K562 (cell line): ENCODE data around the gene RNF212B. TPM values are rescaled to one million over a fixed set of nuclear protein-coding genes. Genes with fewer than 3 reads are reported as not detected.
"Not testable (repeated sequence)": the region's sequence is repeated elsewhere in the genome, so short reads cannot be mapped to it uniquely, and the experiment has no call there.

Source experiments
- ATAC-seq: fragments of 200-7000 bp; cut with Tn5 transposase; 3 replicates; pipeline ENCODE4 v1.9.1; 2020; ENCODE audit warnings: moderate library complexity
- BruUV-seq: library from RNA; stranded (reverse); fragments of 400-500 nt; replicated peaks from 2 replicates; lab custom pipeline; 2021; lab: Mats Ljungman, UMichigan
- CTCF ChIA-PET: fragments of 300-600 bp; formaldehyde crosslinking; extraction: SDS; loops from one replicate; lab custom pipeline; 2021; ENCODE audit warnings: low intra/inter-chr PET ratio; lab: Yijun Ruan, JAX
- POLR2A ChIA-PET: fragments of 300-600, 350-650 bp; sonication (Branson Sonifier 250); formaldehyde crosslinking; extraction: SDS; loops from one replicate; lab custom pipeline; 2021; ENCODE audit warnings: antibody characterized with exemption, inconsistent platforms; lab: Yijun Ruan, JAX
- DNase-seq, 4 experiments: peaks; one replicate each; pipeline versions ENCODE4 v3.0.0 to v3.0.0-alpha.2; 2011 to 2018; ENCODE audit warnings: low spot score in 3 of 4, mixed read lengths in 3 of 4; ENCODE audit errors: extremely low read depth in 1 of 4
- FAIRE-seq: peaks from 2 replicates; lab custom pipeline; 2011; peaks lifted over from hg19 to GRCh38; lab: Jason Lieb, UNC
- H2AFZ ChIP-seq: 2 replicates; pipeline ENCODE4 v1.6.0; 2011; ENCODE audit warnings: low read depth, low read length, control low read depth, inconsistent platforms
- H3K27ac ChIP-seq: fragments of 200-600 bp; 3 replicates; pipeline ENCODE4 v1.8.0; 2011; ENCODE audit warnings: low read depth, mild to moderate bottlenecking, control low read depth, inconsistent platforms, low read length, moderate library complexity, mixed read lengths; ENCODE audit errors: extremely low read depth
- H3K27me3 ChIP-seq, 2 experiments: fragments of 300-600 bp in 1 of 2; 2 replicates in 1 of 2; 3 replicates in 1 of 2; pipeline versions ENCODE4 v1.6.0 to v1.8.0; 2011; ENCODE audit warnings: inconsistent platforms in 2 of 2, low read length in 2 of 2, mild to moderate bottlenecking in 1 of 2, mixed read lengths in 1 of 2, moderate library complexity in 1 of 2; ENCODE audit not compliant: control insufficient read depth in 2 of 2, insufficient read depth in 2 of 2
- H3K36me3 ChIP-seq: fragments of 300-600 bp; 3 replicates; pipeline ENCODE4 v1.8.0; 2011; ENCODE audit warnings: mild to moderate bottlenecking, low read length, inconsistent platforms; ENCODE audit not compliant: control insufficient read depth, insufficient read depth
- H3K4me1 ChIP-seq, 2 experiments: fragments of 200-600 bp in 1 of 2; replicated peaks in 1 of 2; 2 replicates in 1 of 2; 3 replicates in 1 of 2; pipeline versions ENCODE4 v1.5.1 to v1.8.0; 2011; ENCODE audit warnings: inconsistent platforms in 2 of 2, low read length in 2 of 2, mild to moderate bottlenecking in 1 of 2, mixed read lengths in 1 of 2, moderate library complexity in 1 of 2; ENCODE audit not compliant: control insufficient read depth in 2 of 2, insufficient read depth in 2 of 2
- H3K4me2 ChIP-seq: 2 replicates; pipeline ENCODE4 v1.6.1; 2011; ENCODE audit warnings: low read length, control low read depth, inconsistent platforms, mixed read lengths; ENCODE audit not compliant: insufficient read depth
- H3K4me3 ChIP-seq: fragments of 200-600 bp; sonication (generic), shearing (Covaris generic); 2 replicates; pipeline ENCODE4 v1.5.1; 2016; ENCODE audit warnings: control low read depth, inconsistent platforms
- H3K79me2 ChIP-seq: fragments of 200-600 bp; 3 replicates; pipeline ENCODE4 v1.8.0; 2011; ENCODE audit warnings: low read length, inconsistent platforms; ENCODE audit not compliant: control insufficient read depth, insufficient read depth
- H3K9ac ChIP-seq, 2 experiments: 2 replicates each; pipeline versions ENCODE4 v1.6.0 to v1.6.1; 2011; ENCODE audit warnings: low read depth in 2 of 2, low read length in 2 of 2, control low read depth in 1 of 2, inconsistent platforms in 1 of 2, mild to moderate bottlenecking in 1 of 2, mixed read lengths in 1 of 2; ENCODE audit not compliant: insufficient read depth in 1 of 2
- H3K9me1 ChIP-seq: one replicate; pipeline ENCODE4 v1.6.0; 2011; ENCODE audit warnings: inconsistent platforms, mild to moderate bottlenecking, low read length, moderate library complexity; ENCODE audit not compliant: control insufficient read depth, insufficient read depth
- H3K9me3 ChIP-seq: replicated peaks from 2 replicates; pipeline ENCODE4 v1.5.1; 2011; ENCODE audit warnings: low read depth, low read length, inconsistent platforms; ENCODE audit not compliant: control insufficient read depth, insufficient read depth
- H4K20me1 ChIP-seq: replicated peaks from 2 replicates; pipeline ENCODE4 v1.6.1; 2011; ENCODE audit warnings: low read length, inconsistent platforms, mixed read lengths; ENCODE audit not compliant: control insufficient read depth, insufficient read depth
- CXXC5 ChIP-seq: fragments of 250-450 bp; sonication (Bioruptor Pico); IDR thresholded peaks from 2 replicates; pipeline ENCODE4 v1.8.0; 2022; ENCODE audit warnings: inconsistent platforms, mild to moderate bottlenecking, moderate library complexity
- SPI1 ChIP-seq: IDR thresholded peaks from 2 replicates; pipeline ENCODE4 v1.6.1; 2011; ENCODE audit warnings: low read depth, low read length, control low read depth, borderline replicate concordance
- STAG1 ChIP-seq: sonication (generic); formaldehyde crosslinking; IDR thresholded peaks from 2 replicates; pipeline ENCODE4 v1.5.0; 2020; ENCODE audit warnings: missing genetic modification reagents, borderline replicate concordance
- WGBS: fragments of 100-300 bp; shearing (Covaris generic); methylation state at CpG from one replicate; pipeline ENCODE4 v1.1.6; 2016; ENCODE audit warnings: low coverage, mixed read lengths; ENCODE audit not compliant: insufficient coverage; ENCODE audit errors: missing lambda C conversion rate; 5-methylcytosine and 5-hydroxymethylcytosine counted together
- in situ Hi-C: fragments of 300-500 bp; cut with MboI; formaldehyde crosslinking; loops from 4 replicates; pipeline ENCODE4 v1.15.0; 2018; ENCODE audit warnings: inconsistent platforms, mixed read lengths
- intact Hi-C: fragments of 100-400 bp; cut with micrococcal nuclease; formaldehyde crosslinking; loops from 2 replicates; pipeline ENCODE4 v1.14.2; 2022
- polyA plus RNA-seq, 8 experiments: library from polyadenylated mRNA; depleted of rRNA in 4 of 8; stranded (reverse) in 5 of 8; unstranded in 3 of 8; fragments of >200 nt; fragmentation: Nextera tagmentation in 2 of 8; fragmentation: Illumina TruSeq in 1 of 8; extraction: Ambion mirVana in 2 of 8; extraction: Trizol in 1 of 8; gene quantifications; 2 replicates each; pipeline versions ENCODE4 v1.2.1 to v1.2.3, GENCODE V29; 2011 to 2014; ENCODE audit warnings: inconsistent platforms in 1 of 8, missing spikeins in 1 of 8
- total RNA-seq, 7 experiments: library from RNA; depleted of rRNA in 6 of 7; stranded (reverse); fragments of >200 nt in 6 of 7; fragmentation: Illumina TruSeq in 2 of 7; extraction: Trizol in 2 of 7; gene quantifications; 2 replicates each; pipeline versions ENCODE4 v1.2.1 to v1.2.3, GENCODE V29; 2011 to 2021; ENCODE audit warnings: low replicate concordance in 1 of 7

RNF212B gene
- total and polyA plus RNA-seq, 9 of the 15 experiments (the other 6 are each of a cell fraction or from before 2014, with no cell fraction given): 0.15 to 0.43 (median 0.27) TPM; not detected in 3

DNA sequence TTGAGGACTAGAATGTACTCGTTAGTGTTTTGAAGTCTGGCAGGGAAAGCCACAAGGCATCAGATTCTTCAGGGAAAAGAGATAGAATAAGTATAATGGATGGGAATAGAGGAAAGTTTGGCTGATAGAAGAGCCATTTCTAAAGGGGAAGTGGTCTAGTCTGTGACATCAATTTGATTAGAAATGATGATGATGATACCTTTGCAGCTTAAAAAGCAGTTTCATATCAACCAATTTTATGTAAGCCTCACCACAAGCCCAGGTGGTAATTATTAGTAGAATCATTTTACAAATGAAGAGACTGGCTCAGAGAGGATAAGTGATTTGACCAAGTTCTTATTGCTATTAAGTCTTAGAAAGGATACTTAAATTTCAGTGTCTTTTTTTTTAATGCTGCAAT, 2.9 kb downstream of the RNF212B start:
- H3K79me2 ChIP-seq: no peaks in the 10 kb centered on the region
- POLR2A ChIA-PET: interaction anchor here (0.6 kb wide), 1 partner anchor 85 kb away, joined by 3 read pairs; no protein-coding TSS in a partner anchor
- H3K4me3 ChIP-seq: no peak overlapping the region
- H4K20me1 ChIP-seq: no peaks in the 10 kb centered on the region
- H3K9me1 ChIP-seq: no peaks in the 10 kb centered on the region
- 0 out of 2 replicates have a peak overlapping the region, but pooled peaks have one; percentile 18 for H2AFZ ChIP-seq
- H3K36me3 ChIP-seq: no peaks in the 10 kb centered on the region
- intact Hi-C loops (no loop called here), in situ Hi-C loops (no loop called here)
- peaks cover 0 to 12% of the 10 kb centered on the region in 2 experiments; a peak in 4 of 5 replicates for H3K4me1 ChIP-seq
- TF ChIP-seq CXXC5 (CRISPR knock-in tag) (no peak), STAG1 (CRISPR knock-in tag) (no peak), SPI1 (peak; percentile 49; the same call in 1 of the 2 replicates)
- WGBS: 0% methylated on average over 1 of the region's 1 CpG
- DNase-seq: no peak
- H3K9ac ChIP-seq: no peak overlapping the region
- CTCF ChIA-PET: no interaction called here
- H3K27ac ChIP-seq: no peak overlapping the region
- H3K4me2 ChIP-seq: no peak overlapping the region
- no peaks in the 10 kb centered on the region for H3K27me3 ChIP-seq
- no TSS peak for BruUV-seq
- no peak for ATAC-seq
- H3K9me3 ChIP-seq: no peaks in the 10 kb centered on the region
- no peak for FAIRE-seq

DNA sequence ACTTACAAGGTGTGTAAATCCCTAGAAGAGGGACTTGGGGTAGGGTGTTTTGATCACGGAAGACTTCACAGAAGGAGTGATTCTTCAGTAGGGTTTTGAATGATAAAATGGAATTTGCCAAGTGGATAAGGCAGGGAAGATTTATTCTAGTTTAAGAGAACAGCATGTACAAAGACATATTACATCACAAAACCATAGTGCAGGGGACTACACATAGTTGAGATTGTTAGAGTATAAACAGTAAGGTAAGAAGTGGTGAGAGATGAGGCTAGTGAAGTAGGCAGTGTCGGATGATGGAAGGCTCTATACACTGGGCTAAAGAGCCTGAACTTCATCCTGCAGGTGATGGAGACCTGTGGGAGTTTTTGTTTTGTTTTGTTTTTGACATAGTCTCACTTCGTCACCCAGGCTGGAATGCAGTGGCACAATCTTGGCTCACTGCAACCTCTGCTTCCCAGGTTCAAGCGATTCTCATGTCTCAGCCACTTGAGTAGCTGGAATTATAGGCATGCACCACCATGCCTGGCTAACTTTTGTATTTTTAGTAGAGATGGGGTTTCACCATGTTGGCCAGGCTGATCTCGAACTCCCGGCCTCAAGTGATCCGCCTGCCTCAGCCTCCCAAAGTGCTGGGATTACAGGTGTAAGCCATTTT, 3.5 kb downstream of the RNF212B start:
- H3K4me1 ChIP-seq: peaks cover 0 to 12% of the 10 kb centered on the region in 2 experiments; a peak in 4 of 5 replicates
- H3K9ac ChIP-seq, CTCF ChIA-PET, H3K27ac ChIP-seq, POLR2A ChIA-PET, H3K4me2 ChIP-seq, in situ Hi-C loops, intact Hi-C loops, H3K36me3 ChIP-seq, H3K4me3 ChIP-seq, H3K9me3 ChIP-seq, DNase-seq, ATAC-seq, H3K79me2 ChIP-seq, H3K9me1 ChIP-seq, BruUV-seq, H3K27me3 ChIP-seq, FAIRE-seq, H4K20me1 ChIP-seq: not testable (repeated sequence)
- WGBS: 45% methylated on average over 7 of the region's 7 CpGs
- H2AFZ ChIP-seq: peak overlapping the region; percentile 18
